ENCODE measurements around the gene FARSB.

DNA sequence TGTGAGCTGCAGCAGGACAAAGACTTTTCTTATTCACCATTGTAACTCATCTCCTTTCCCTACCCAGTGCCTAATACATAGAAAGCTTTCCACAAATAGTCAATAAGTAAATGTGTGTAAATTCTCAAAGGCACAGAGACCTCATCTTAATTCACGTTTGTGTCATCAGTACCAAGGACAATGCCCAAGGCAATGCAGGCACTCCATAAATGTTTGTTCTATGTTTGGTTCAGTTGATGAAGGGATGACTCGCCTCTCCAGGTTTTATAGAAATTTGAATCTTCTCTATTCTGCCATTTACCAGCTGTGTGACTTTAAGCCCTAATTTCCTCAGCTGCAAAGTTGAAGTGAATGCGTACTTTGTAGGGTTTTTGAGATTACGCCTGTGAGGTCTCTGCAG, 13.5 kb upstream of the FARSB start:
- no peak for TF ChIP-seq CTCF (IDR thresholded peaks at IDR 0.05)
- TF ChIP-seq POLR2A (IDR thresholded peaks at IDR 0.05), result no peak

All from uterus (tissue), 2 donors.